Activated CD8-positive, alpha-beta T cell treated with anti-CD3 and anti-CD28 coated beads, Interleukin-2, amount 10 ng/mL, durations not matched to agents 7 days and 5 days (primary cell): Measurements from ENCODE around the gene DHX15. TPM values are rescaled to one million over a fixed set of nuclear protein-coding genes. Genes with fewer than 3 reads are reported as not detected.

ENCODE experiments used
- microRNA-seq: library from miRNA; unstranded; fragments of <30 nt; microRNA quantifications from one replicate; pipeline ENCODE4 v1.2.0, GENCODE V29; 2022
- total RNA-seq, 2 experiments: library from RNA; stranded (reverse); gene quantifications; one replicate each; pipeline ENCODE4 v1.2.3, GENCODE V29; 2021

DHX15 gene
- total RNA-seq, 2 experiments from 2014 or later, result 193 to 198 TPM

Small RNAs within 50 kb of the gene (microRNA-seq; reads per million reads assigned to microRNA genes)
- 5.2 reads per million for gene MIR573

Other genes with a start within 250 kb of the DHX15 start
- not detected for gene SOD3, start 211.0 kb upstream of the DHX15 start, total RNA-seq